Lower leg skin (tissue), 4 donors: ENCODE measurements around the gene ABR. TPM values are rescaled to one million over a fixed set of nuclear protein-coding genes. Genes with fewer than 3 reads are reported as not detected.

Experiments used
- DNase-seq, 2 donors: peaks; one replicate each; pipeline ENCODE4 v3.0.0-alpha.2; 2019; ENCODE audit warnings: low spot score in 2 of 2
- H3K4me3 ChIP-seq: fragments of 200-600 bp; sonication (generic); 2 replicates; pipeline ENCODE4 v1.5.1; 2017; ENCODE audit warnings: mild to moderate bottlenecking, low read depth; ENCODE audit not compliant: poor library complexity, severe bottlenecking
- CTCF ChIP-seq, 3 donors: fragments of 450-650 bp; IDR thresholded peaks; one replicate each; pipeline ENCODE4 v1.5.1; 2016; ENCODE audit warnings: antibody characterized with exemption in 3 of 3, mild to moderate bottlenecking in 3 of 3, moderate library complexity in 2 of 3
- POLR2A ChIP-seq, 2 donors: fragments of 450-650 bp; IDR thresholded peaks; one replicate each; pipeline ENCODE4 v1.6.1; 2016 to 2017; ENCODE audit warnings: antibody characterized with exemption in 2 of 2, mild to moderate bottlenecking in 1 of 2, moderate library complexity in 1 of 2
- WGBS, 2 donors: methylation state at CpG; one replicate each; pipeline ENCODE4 v1.1.5; 2018; 5-methylcytosine and 5-hydroxymethylcytosine counted together
- intact Hi-C: fragments of 100-400 bp; cut with DNase I; formaldehyde crosslinking; loops from one replicate; pipeline ENCODE4 v1.15.0; 2023; ENCODE audit warnings: low total_unique reads
- total RNA-seq, 4 donors: library from RNA; depleted of rRNA; stranded (reverse); fragments of >200 nt; gene quantifications; one replicate each; pipeline ENCODE4 v1.1.0, GENCODE V29; 2016

ABR gene
- total RNA-seq, 4 donors from 2014 or later, result 60.9 to 98.8 (median 88.3) TPM

GRCh38 chr17:1018547-1018946 lies 161.2 kb downstream of the ABR start:
- 87 to 91% methylated on average over 11 of the region's 11 CpGs for WGBS, 2 donors
- DNase-seq, result no peak
- TF ChIP-seq POLR2A (IDR thresholded peaks at IDR 0.05), result no peak
- TF ChIP-seq CTCF (IDR thresholded peaks at IDR 0.05), result no peak
- no peak overlapping the region for H3K4me3 ChIP-seq
- intact Hi-C loops, result no loop called here

GRCh38 chr17:1013729-1014090 lies 166.1 kb downstream of the ABR start:
- H3K4me3 ChIP-seq, result no peak overlapping the region
- TF ChIP-seq POLR2A (IDR thresholded peaks at IDR 0.05) (no peak), CTCF (IDR thresholded peaks at IDR 0.05) (no peak)
- 90 to 92% methylated on average over 9 of the region's 9 CpGs for WGBS, 2 donors
- no peak for DNase-seq
- intact Hi-C loops, result no loop called here

GRCh38 chr17:1012823-1013728 lies 166.7 kb downstream of the ABR start:
- no peak for DNase-seq
- 82 to 85% methylated on average over 24 to 25 of the region's 30 CpGs for WGBS, 2 donors
- TF ChIP-seq POLR2A (IDR thresholded peaks at IDR 0.05) (no peak), CTCF (IDR thresholded peaks at IDR 0.05) (no peak)
- no peak overlapping the region for H3K4me3 ChIP-seq
- intact Hi-C loops, result no loop called here

- intact Hi-C loops, result no loop called here
- no peak for TF ChIP-seq POLR2A (IDR thresholded peaks at IDR 0.05)
- no peak for TF ChIP-seq CTCF (IDR thresholded peaks at IDR 0.05)
- 82 to 89% methylated on average over 40 to 48 of the region's 57 CpGs for WGBS, 2 donors
- DNase-seq, result no peak
- no peak overlapping the region for H3K4me3 ChIP-seq
These were observed 167.7 kb downstream of the ABR start for GRCh38 chr17:1011760-1012735.

GRCh38 chr17:1011138-1011537 lies 168.6 kb downstream of the ABR start:
- 78 to 79% methylated on average over 10 of the region's 10 CpGs for whole genome bisulfite sequencing, 2 donors
- intact Hi-C loops, result no loop called here
- no peak for TF ChIP-seq CTCF (IDR thresholded peaks at IDR 0.05)
- TF ChIP-seq POLR2A (IDR thresholded peaks at IDR 0.05), result no peak
- no peak for DNase-seq
- H3K4me3 ChIP-seq, result no peak overlapping the region
